HG02678 (cell line): ENCODE data around the gene ISG15.
"Not testable (repeated sequence)": the region's sequence is repeated elsewhere in the genome, so short reads cannot be mapped to it uniquely, and the experiment has no call there.

ENCODE experiments used
- ATAC-seq: cut with Tn5 transposase; IDR thresholded peaks from one replicate; pipeline ENCODE4 v1.9.1; 2021; ENCODE audit warnings: mild to moderate bottlenecking, moderate library complexity; ENCODE audit not compliant: unreplicated experiment

ISG15 gene

DNA sequence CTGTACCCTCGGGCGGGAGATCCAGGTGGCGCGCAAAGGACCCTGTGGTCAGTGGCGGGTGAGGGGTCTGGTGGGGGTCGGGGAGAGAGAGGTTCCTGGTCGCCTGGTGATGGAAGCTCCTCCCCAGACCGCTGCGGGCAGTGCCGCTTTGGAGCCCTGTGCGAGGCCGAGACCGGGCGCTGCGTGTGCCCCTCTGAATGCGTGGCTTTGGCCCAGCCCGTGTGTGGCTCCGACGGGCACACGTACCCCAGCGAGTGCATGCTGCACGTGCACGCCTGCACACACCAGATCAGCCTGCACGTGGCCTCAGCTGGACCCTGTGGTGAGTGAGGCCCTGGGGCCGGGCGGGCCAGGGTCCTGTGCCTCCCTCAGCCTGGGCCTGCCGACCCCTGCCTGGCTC, 30.1 kb downstream of the ISG15 start:
- ATAC-seq, result no peak

DNA sequence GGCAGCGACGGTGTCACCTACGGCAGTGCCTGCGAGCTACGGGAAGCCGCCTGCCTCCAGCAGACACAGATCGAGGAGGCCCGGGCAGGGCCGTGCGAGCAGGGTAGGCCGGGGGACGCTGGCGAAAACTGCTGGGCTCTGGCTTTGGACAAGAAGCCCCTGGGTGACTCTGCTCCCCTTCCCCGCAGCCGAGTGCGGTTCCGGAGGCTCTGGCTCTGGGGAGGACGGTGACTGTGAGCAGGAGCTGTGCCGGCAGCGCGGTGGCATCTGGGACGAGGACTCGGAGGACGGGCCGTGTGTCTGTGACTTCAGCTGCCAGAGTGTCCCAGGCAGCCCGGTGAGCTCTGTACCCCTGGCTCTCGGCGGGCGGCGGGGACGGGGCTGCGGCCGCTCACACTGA, 30.6 kb downstream of the ISG15 start:
- no peak for ATAC-seq

DNA sequence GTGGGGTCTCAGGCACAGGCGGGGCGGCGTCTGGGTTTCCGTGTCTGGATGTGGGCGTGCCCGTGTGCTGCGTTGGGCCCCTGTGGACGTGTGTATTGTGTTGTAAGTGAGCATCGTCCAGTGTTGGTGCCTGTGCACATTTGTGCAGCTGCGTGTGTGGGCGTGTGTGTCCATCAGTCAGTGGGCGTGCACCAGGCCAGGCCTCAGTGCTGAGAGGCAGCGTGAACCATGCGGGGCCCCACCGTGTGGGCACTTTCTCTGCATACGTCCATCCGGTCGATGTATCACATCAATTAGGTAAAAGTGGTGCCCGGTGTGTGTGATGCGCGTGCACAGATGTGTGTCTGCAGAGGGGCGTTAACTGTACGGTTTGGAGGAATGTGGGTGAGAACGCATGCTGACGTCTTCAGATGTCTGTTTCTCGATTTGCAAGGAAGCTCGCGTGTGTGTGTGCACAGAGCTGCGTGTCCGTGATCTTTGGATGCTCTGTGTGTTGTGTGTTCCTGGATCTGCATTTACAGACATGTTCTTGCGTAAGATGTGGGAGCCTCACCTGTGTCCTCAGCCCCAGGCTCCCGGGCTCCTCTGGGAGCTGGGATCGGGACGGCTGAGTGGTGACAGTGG, 31.3 kb downstream of the ISG15 start:
- ATAC-seq, result no peak

DNA sequence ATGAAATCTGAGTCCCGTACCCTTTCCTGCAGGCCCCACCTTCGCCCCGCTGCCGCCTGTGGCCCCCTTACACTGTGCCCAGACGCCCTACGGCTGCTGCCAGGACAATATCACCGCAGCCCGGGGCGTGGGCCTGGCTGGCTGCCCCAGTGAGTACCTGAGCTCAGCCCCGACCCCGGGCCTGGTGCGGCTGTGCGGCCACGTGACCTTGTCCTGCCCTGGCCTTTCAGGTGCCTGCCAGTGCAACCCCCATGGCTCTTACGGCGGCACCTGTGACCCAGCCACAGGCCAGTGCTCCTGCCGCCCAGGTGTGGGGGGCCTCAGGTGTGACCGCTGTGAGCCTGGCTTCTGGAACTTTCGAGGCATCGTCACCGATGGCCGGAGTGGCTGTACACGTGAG, 31.8 kb downstream of the ISG15 start:
- no peak for ATAC-seq

DNA sequence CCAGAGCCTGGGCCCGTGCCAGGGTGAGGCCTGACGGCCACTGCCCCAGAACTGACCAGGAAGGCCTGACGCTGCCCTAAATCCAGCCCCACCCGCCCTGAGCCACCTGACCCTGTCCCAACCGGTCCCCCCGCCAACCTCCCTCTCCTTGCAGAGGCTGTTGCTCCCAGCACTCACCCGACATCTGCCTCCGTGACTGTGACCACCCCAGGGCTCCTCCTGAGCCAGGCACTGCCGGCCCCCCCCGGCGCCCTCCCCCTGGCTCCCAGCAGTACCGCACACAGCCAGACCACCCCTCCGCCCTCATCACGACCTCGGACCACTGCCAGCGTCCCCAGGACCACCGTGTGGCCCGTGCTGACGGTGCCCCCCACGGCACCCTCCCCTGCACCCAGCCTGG, 32.9 kb downstream of the ISG15 start:
- no peak for ATAC-seq

DNA sequence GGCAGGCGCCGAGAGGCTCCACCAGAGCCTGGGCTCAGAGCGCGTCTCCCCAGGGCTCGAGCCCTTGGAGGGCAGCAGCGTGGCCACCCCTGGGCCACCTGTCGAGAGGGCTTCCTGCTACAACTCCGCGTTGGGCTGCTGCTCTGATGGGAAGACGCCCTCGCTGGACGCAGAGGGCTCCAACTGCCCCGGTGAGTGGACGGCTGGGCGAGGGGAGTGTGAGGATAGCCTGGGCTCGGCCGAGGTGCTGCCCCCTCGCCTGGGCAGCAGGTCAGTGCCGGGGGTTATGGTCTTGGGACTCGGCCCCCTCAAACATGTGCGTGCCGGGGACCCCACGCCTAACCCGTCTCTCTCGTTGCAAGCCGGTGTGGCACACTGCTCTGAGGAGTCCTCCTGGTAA, 33.5 kb downstream of the ISG15 start:
- ATAC-seq, result no peak

DNA sequence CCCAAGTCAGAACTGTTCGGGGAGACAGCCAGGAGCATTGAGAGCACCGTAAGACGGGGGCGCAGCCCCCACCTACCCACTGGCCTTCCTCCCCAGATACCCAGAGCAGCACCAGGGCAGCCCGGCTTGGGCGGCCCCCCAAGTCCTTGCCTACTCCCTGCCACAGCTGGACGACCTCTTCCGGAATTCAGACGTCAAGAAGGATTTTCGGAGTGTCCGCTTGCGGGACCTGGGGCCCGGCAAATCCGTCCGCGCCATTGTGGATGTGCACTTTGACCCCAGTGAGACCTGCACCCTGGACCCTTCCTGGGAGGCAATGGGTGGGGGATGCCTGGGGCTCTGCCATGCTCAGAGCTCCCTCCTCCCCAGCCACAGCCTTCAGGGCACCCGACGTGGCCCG, 34.1 kb downstream of the ISG15 start:
- no peak for ATAC-seq

DNA sequence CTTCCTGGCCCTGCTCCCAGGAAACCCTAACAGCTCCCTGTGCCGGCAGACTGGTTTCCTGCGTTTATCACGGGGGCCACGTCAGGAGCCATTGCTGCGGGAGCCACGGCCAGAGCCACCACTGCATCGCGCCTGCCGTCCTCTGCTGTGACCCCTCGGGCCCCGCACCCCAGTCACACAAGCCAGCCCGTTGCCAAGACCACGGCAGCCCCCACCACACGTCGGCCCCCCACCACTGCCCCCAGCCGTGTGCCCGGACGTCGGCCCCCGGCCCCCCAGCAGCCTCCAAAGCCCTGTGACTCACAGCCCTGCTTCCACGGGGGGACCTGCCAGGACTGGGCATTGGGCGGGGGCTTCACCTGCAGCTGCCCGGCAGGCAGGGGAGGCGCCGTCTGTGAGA, 34.7 kb downstream of the ISG15 start:
- no peak for ATAC-seq

DNA sequence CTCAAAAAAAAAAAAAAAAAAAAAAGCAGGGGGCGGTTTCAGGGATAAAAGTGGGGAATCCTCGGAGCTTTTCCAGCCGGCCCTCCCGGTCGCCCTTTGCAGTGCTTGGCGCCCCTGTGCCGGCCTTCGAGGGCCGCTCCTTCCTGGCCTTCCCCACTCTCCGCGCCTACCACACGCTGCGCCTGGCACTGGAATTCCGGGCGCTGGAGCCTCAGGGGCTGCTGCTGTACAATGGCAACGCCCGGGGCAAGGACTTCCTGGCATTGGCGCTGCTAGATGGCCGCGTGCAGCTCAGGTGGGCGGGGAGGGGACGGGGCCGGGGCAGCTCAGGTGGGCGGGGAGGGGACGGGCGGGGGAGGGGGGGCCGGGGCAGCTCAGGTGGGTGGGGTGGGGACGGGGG, 35.5 kb downstream of the ISG15 start:
- no peak for ATAC-seq

DNA sequence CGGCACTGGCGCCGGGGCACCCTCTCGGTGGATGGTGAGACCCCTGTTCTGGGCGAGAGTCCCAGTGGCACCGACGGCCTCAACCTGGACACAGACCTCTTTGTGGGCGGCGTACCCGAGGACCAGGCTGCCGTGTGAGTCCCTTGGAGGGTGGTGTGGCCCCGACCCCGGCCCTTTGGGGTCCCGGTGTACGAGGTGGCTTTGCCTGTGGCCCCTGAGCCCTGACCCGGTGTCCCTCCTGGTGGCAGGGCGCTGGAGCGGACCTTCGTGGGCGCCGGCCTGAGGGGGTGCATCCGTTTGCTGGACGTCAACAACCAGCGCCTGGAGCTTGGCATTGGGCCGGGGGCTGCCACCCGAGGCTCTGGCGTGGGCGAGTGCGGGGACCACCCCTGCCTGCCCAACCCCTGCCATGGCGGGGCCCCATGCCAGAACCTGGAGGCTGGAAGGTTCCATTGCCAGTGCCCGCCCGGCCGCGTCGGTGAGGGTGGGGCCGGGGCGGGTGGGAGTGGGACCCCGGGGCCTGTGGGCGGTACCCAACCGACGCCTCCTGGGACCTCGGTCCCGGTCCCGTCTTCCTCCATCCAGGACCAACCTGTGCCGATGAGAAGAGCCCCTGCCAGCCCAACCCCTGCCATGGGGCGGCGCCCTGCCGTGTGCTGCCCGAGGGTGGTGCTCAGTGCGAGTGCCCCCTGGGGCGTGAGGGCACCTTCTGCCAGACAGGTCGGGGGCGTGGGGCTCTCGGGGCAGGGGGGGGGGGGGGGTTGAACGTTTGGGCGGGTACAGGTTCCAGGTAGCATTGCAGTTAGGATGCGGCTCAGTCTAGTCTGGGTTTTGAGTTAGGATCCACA, 36.2 kb downstream of the ISG15 start:
- no peak for ATAC-seq

DNA sequence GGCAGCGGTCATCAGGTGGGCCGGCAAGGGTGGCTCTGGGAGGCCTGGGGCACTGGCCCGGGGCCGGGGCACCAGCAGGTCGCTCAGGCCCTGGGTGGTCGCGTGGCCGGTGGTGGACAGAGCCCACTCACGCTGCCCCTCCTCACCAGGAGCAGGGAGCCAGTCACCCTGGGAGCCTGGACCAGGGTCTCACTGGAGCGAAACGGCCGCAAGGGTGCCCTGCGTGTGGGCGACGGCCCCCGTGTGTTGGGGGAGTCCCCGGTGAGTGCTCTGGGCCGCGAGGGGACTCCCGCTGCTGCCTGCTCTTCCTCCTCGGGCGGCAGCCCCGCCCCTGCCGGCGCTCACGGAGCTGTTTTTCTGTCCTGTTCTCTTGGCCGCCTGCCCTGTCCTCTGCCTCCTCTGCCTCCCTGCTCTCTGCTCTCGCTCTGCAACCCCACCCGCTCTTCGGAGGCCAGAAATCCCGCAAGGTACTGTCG, 37.3 kb downstream of the ISG15 start:
- no peak for ATAC-seq

DNA sequence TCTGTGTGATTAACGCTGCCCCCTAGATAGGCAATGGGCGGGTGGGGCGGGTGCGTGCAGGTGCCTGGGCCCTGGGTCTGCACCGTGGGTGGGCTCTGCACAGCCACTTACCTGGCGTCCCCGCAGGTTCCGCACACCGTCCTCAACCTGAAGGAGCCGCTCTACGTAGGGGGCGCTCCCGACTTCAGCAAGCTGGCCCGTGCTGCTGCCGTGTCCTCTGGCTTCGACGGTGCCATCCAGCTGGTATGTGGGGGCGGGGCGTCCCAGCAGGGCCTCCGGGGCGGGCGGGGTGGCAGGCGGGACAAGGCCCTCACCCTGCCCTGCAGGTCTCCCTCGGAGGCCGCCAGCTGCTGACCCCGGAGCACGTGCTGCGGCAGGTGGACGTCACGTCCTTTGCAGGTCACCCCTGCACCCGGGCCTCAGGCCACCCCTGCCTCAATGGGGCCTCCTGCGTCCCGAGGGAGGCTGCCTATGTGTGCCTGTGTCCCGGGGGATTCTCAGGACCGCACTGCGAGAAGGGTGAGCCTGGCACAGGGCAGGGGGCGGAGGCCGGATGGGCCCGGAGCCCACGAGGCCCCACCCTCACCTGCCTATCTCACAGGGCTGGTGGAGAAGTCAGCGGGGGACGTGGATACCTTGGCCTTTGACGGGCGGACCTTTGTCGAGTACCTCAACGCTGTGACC, 38.0 kb downstream of the ISG15 start:
- ATAC-seq, result no peak

DNA sequence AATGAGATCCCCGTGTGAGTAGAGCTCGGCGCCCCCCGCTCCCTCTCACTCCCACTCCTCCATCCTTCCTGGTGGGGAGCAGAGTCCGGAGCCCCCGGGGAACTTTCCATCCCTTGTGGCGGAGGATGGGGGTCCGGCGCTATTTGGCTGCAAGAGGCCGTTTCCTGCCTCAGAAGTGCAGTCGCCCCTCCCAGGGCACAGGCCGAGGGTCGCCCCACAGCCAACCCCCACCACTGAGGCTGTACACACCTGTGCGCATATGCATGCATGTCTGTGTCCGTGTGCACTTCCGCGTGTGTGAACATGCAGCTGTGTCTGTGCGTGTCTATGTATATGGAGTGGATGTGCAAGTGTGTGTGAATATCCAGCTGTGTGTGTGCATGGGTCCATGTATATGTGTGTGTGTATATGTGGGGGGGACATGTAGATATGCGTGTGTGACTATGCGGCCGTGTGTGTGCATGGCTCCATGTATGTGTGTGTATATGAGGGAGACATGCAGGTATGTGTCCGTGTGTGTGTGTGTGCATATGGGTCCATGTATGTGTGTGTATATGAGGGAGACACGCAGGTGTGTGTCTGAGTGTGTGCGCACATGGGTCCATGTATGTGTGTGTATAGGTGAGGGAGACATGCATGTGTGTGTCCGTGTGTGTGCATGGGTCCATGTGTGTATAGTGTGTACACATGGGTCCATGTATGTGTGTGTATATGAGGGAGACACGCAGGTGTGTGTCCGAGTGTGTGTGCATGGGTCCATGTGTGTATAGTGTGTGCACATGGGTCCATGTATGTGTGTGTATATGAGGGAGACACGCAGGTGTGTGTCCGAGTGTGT, 38.9 kb downstream of the ISG15 start:
- no peak for ATAC-seq

DNA sequence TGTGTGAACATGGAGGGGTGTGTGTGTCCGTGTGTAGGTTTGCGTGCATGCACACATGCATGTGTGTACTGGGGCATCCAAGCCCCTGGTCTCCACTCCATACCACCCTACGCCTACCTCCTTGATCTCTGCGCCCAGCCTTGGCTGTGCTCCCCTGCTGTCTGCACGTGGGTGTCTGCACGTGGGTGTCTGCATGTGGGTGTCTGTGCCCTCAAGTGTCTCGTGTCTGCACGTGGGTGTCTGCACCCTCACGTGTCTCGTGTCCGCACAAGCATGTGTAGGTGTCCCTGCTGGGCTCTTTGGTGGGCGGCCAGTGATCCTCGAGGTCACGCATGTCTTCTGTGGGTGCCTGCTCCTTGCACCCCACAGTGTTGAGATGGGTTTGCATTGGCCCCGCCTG, 39.7 kb downstream of the ISG15 start:
- no peak for ATAC-seq

DNA sequence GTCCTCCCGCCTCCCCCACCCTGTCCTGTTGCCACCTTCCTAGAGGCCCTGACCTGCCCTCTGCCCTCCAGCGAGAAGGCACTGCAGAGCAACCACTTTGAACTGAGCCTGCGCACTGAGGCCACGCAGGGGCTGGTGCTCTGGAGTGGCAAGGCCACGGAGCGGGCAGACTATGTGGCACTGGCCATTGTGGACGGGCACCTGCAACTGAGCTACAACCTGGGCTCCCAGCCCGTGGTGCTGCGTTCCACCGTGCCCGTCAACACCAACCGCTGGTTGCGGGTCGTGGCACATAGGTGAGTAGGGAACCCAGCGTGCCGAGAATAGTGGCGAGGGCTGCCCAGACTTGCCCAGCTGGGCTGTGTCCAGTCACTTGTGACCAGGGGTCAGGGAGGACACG, 40.4 kb downstream of the ISG15 start:
- no peak for ATAC-seq

DNA sequence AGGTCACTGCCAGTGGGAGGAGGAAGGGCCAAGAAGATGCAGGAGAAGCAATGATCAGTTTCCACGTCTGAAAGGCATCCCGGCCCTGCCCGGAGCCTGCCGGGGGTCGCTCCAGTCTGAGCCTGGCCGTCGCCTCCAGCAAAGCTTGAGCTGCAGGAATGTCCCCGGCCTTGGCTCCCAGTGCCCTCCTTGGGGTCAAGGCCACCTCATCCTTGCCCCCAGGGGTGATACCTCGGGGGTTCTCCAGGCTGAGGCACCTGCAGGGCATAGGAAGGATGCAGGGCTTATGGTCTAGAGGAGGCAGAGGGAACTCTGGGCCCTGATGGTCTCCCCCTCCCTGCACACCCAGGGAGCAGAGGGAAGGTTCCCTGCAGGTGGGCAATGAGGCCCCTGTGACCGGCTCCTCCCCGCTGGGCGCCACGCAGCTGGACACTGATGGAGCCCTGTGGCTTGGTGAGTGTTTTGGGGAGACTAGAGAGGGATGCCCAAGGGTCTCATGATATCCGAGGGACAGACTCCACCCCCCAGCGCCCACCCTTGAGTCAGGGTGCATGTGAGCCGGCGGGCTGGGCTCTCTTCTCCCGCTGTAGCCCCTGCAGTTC, 40.9 kb downstream of the ISG15 start:
- no peak for ATAC-seq

DNA sequence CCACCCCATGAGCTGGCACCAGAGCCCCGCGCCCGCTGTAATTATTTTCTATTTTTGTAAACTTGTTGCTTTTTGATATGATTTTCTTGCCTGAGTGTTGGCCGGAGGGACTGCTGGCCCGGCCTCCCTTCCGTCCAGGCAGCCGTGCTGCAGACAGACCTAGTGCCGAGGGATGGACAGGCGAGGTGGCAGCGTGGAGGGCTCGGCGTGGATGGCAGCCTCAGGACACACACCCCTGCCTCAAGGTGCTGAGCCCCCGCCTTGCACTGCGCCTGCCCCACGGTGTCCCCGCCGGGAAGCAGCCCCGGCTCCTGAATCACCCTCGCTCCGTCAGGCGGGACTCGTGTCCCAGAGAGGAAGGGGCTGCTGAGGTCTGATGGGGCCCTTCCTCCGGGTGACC, 41.7 kb downstream of the ISG15 start:
- ATAC-seq, result no peak

DNA sequence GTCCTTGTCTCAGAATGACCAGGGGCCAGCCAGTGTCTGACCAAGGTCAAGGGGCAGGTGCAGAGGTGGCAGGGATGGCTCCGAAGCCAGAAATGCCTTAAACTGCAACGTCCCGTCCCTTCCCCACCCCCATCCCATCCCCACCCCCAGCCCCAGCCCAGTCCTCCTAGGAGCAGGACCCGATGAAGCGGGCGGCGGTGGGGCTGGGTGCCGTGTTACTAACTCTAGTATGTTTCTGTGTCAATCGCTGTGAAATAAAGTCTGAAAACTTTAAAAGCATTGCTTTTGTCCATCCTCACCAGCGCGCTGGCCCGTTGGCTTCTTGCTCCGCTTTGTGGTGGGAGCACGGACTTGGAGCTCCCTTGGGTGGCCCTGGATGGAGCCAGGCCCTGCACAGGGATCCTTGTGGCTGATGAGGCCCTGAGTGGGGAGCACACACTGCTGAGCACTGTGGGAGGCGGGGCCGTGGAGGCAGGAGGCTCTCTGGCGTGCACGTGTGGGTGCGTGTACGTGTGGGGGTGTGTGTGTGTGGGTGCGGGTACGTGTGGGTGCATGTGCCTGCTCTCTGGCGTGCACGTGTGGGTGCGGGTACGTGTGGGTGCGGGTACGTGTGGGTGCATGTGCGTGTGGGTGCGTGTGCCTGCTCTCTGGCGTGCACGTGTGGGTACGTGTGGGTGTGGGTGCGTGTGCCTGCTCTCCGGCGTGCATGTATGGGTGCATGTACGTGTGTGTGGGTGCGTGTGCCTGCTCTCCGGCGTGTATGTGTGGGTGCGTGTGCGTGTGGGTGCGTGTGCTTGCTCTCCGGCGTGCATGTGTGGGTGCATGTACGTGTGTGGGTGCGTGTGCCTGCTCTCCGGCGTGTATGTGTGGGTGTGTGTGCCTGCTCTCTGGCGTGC, 42.8 kb downstream of the ISG15 start:
- no peak for ATAC-seq

DNA sequence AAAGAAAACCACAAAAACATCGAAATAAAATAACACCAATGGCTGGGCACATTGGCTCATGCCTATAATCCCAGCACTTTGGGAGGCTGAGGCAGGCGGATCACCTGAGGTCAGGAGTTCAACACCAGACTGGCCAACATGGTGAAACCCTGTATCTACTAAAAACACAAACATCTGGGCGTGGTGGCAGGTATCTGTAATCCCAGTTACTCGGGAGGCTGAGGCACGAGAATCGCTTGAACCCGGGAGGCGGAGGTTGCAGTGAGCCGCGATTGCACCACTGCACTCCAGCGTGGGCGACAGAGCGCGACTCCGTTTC, 44.4 kb downstream of the ISG15 start:
- ATAC-seq, result not testable (repeated sequence)
